HG03103 (cell line): ENCODE measurements around the gene NOS1.
"Not testable (repeated sequence)": the region's sequence is repeated elsewhere in the genome, so short reads cannot be mapped to it uniquely, and the experiment has no call there.

Experiments used
- ATAC-seq: cut with Tn5 transposase; IDR thresholded peaks from one replicate; pipeline ENCODE4 v1.9.1; 2021; ENCODE audit warnings: low read depth; ENCODE audit not compliant: unreplicated experiment

The NOS1 gene

GRCh38 chr12:117188121-117188665, 173.2 kb downstream of the NOS1 start:
- no peak for ATAC-seq

GRCh38 chr12:117187421-117187820, 174.0 kb downstream of the NOS1 start:
- ATAC-seq: no peak

- ATAC-seq: no peak
Measured at GRCh38 chr12:117182866-117183265, 178.6 kb downstream of the NOS1 start.

GRCh38 chr12:117181468-117181843, 180.0 kb downstream of the NOS1 start:
- not testable (repeated sequence) for ATAC-seq

GRCh38 chr12:117180758-117181467, 180.5 kb downstream of the NOS1 start:
- ATAC-seq: no peak

GRCh38 chr12:117178745-117179144, 182.7 kb downstream of the NOS1 start:
- no peak for ATAC-seq

GRCh38 chr12:117178301-117178700, 183.1 kb downstream of the NOS1 start:
- no peak for ATAC-seq

GRCh38 chr12:117172168-117172567, 189.3 kb downstream of the NOS1 start:
- no peak for ATAC-seq

GRCh38 chr12:117171499-117172162, 189.8 kb downstream of the NOS1 start:
- no peak for ATAC-seq

GRCh38 chr12:117169548-117169947, 191.9 kb downstream of the NOS1 start:
- ATAC-seq: no peak

GRCh38 chr12:117168976-117169375, 192.4 kb downstream of the NOS1 start:
- ATAC-seq: no peak

- no peak for ATAC-seq
Measured at GRCh38 chr12:117167769-117168168, 193.7 kb downstream of the NOS1 start.

GRCh38 chr12:117166107-117166506, 195.3 kb downstream of the NOS1 start:
- no peak for ATAC-seq

- ATAC-seq: no peak
Measured at GRCh38 chr12:117165342-117165741, 196.1 kb downstream of the NOS1 start.

- ATAC-seq: no peak
Measured at GRCh38 chr12:117162633-117163032, 198.8 kb downstream of the NOS1 start.

- ATAC-seq: no peak
Measured at GRCh38 chr12:117162167-117162539, 199.3 kb downstream of the NOS1 start.

GRCh38 chr12:117161460-117162166, 199.8 kb downstream of the NOS1 start:
- ATAC-seq: no peak

GRCh38 chr12:117159674-117160073, 201.8 kb downstream of the NOS1 start:
- no peak for ATAC-seq

GRCh38 chr12:117158911-117159553, 202.4 kb downstream of the NOS1 start:
- no peak for ATAC-seq
